IPS-NIHi7 (cell line): ENCODE results near the gene MVB12B.

Experiments
- DNase-seq: peaks from one replicate; pipeline ENCODE4 v3.0.0; 2012; ENCODE audit warnings: mixed read lengths; ENCODE audit errors: extremely low spot score

MVB12B gene

GRCh38 chr9:126453156-126453963 is 126.7 kb downstream of the MVB12B start:
- DNase-seq: no peak

- no peak for DNase-seq
These were observed 127.6 kb downstream of the MVB12B start for GRCh38 chr9:126454215-126454614.

- no peak for DNase-seq
These were observed 128.2 kb downstream of the MVB12B start for GRCh38 chr9:126454795-126455194.

DNA sequence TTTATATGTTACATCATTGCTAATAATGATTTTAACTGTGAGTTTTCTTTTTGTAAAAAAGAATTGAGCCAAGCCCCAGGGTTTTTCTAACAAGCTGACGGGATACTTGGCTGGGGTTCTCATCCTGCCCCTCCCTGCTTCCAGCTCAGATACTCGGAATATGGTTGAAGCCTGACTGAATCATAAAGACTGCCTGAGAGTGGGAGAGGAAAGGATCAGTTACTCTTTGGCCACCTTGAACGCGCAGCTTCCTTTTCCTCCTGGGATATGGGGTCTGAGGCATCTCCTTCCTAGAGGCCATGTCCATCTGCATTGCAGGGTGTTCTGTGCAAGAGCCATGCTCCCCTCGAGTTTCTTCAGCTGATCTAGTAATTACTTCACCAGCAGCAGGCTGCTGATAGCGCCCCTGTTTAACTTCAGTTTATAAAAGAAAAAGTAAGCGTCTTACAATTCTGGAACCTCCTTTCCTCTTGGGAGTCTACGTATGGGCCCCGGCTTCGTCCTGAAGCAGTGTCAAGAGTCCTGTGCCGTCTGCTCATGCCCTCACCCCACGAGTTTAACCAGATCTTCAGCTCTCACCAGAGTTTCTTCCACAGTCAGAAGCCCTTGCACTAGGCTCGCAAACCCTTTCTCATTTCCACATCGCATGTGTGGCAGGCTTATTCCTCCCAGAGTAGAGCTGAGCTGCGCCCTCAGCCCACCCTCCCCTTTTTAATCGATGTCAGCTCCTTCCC is 130.0 kb downstream of the MVB12B start:
- no peak for DNase-seq

DNA sequence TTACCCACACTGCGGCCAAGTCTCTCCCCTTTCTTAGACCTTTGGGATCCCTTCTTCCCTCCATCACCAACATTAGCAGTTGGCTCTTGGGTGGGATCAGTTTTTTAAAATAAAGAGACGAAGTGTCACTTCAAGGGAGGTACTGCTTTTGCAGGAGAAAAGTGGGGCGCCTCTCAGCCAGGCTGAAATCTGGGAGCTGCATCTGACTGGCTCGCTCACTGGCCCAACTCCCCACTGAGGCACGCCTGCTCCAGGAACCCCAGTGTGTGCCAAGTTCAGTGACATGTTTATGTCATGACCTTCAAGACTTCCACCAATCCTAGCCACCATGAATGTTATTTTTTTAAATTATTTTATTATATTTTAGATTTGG is 130.5 kb downstream of the MVB12B start:
- DNase-seq: no peak

DNA sequence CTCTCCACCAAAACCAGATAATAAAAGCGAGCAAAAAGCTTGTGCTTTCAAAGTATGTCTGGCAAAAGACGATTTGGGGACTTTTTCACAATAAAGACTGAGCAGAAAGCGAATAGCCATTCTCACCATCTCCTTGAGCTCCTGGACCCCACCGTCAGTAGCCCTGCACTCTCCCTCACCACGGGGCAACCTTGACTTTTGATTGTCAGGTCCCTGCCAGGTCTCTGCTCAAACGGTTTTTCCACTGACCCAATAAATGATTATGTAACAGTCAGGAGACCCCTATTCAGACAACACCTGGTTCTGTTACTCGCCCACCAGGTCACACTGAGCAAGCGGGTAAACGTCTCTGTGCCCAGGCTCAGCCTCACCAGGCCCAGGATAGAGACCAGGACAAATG is 131.3 kb downstream of the MVB12B start:
- DNase-seq: no peak

DNA sequence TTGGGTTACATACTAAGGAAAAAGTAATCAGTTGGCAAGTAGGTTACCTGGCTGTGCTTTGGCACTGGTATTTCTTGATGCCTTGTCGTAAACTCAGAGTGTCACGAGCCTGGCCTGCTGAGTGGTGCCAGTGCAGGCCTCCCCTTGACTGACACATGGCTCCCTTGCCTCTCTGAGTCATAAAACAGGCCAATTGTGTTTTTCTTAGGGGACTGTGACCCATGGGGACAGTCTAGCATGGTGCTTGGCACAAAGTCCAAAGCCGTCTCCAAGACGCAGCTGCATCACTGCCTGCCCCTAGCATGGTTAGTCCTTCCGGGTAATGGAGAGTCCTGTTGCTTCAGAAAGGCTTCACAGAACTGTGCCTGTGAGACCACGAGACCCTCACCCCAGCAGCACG is 132.5 kb downstream of the MVB12B start:
- DNase-seq: no peak

DNA sequence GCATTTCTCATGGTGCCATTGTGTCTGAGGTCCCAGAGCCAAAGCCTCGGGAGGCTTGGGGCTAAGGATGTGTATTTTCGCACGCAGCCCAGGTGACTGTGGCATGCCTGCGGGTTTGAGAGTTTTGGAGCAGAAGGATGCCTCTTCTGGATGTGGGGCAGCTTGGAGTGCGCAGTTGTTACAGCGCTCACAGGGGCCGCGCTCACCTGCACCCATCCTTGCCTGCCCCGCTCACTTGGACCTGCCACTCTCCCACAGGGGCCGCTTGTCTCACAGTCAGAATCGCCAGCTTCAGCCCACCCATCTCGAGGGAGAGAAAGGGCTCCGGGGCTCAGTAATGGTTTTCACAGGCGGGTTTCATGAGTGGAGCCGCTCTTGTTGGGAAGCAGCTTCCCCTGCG is 132.9 kb downstream of the MVB12B start:
- no peak for DNase-seq

GRCh38 chr9:126459965-126460843 is 133.6 kb downstream of the MVB12B start:
- DNase-seq: no peak

GRCh38 chr9:126461029-126461428 is 134.4 kb downstream of the MVB12B start:
- DNase-seq: no peak

DNA sequence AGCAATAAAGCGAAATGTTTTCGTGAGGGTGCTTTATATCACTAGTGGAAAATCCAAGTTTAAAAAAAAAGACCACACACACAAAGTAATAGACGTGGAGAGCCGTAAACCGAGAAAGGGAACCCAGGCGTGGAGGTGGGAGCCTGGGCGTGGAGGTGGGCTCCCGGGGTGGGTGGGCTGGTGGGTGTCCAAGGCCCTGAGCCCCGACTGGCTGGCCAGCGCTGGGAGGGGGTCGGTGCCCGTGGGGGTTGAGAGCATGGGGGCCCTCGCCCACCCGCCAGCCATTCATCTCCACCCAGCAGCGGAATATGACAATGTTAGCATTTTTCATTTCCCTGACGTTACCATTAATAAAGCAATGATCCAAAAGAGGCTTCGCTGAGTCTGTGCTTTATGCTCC is 135.0 kb downstream of the MVB12B start:
- DNase-seq: no peak

- no peak for DNase-seq
These were observed 136.0 kb downstream of the MVB12B start for GRCh38 chr9:126462617-126463016.

- DNase-seq: no peak
These were observed 136.8 kb downstream of the MVB12B start for GRCh38 chr9:126463426-126463825.

GRCh38 chr9:126464694-126465441 is 138.2 kb downstream of the MVB12B start:
- no peak for DNase-seq

GRCh38 chr9:126465977-126466376 is 139.3 kb downstream of the MVB12B start:
- DNase-seq: no peak

DNA sequence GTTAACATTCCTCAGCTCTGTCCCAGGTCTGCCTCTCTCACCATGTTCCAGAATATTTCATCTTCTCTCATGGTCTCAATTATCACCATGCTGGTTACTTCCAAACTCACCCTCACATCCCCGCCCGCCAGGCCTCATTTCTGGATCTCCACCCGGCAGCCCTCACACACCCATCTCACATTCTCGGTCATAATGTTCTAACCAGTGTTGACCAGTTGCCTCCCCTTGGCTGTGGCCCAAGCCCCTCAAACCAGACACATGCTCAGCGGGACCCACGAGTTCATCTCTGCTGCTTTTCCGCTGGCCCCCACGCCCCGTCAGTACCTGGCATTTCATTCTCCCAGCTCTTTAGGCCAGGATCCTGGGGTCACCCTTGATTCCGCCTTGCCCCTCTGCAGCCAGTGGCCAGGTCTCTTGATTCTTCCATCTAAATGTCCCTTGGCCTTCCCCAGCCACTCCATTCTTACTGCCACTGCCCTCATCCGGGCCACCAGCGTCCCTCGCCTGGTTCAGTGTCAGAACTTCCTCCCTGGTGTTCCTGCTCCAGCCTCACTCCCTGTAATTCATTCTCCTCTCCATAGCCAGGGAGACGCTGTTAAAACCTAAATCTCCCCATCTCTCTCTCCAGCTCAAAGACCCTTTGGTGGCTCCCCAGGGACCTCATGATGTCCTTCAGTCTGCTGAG is 141.7 kb downstream of the MVB12B start:
- no peak for DNase-seq

- DNase-seq: no peak
These were observed 143.8 kb downstream of the MVB12B start for GRCh38 chr9:126470241-126470993.

DNA sequence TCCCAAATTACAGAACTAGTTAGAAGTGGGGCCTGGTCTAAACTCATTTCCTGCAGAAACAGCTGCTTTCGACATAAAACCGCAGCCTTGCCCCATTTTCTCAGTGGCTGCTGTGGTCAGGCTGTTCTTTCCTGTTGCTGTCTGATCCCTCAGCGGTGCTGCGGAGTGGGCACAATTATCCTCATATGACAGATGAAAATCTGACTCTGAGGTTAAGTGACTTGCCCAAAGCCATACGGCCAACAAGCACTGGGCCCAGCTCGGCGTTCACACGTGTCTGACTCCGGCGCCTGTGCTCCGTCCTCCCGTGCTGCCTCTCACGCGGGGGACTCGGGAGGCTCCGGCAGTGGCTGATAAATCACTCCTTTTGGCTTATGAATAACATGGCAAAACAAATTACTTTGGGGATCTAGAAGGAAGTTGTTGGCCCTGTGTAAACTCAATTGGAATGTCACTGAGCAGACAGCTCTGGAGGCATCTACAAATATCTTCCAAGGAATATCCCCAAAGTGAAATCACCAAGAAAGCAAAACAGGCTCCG is 144.5 kb downstream of the MVB12B start:
- DNase-seq: no peak

DNA sequence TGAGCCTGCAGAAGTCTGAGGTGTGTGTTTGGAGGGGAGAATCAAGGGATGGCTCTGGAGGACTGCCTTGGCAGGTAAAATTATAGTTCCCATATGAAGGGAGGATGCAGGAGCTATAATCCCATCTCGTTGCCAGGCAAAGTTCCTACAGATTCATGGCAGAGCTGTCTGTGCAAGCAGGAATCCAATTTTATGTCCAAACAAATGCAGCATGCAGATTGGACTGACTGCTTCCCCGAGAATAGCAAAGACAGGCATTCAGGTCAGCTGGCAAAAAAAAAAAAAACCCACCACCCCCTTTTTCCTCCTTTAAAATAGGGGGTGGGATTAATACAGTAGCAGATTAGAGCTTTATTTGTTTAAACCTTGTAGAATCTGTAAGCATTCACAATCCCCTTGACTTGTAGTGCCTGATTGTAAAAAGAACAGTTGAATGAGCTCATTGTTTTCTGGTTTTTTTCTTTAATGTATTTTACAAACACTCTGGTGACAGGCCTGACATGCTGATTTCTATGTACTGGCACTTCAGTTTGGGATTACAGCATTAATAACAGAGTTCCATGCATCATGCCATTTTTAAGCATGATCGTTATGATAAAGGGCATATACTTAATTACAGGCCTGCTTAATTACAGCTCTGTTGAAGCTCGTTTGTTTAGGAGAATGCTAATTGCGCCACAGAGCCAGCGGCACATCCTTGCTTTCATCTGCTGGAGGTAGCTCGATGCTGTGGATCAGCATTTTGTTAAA is 145.7 kb downstream of the MVB12B start:
- no peak for DNase-seq
